Cardiac fibroblast (primary cell): ENCODE data around the gene SLC16A12.
A peak's percentile ranks its signal among the peaks of the same experiment; 100 is the strongest.

Source experiments
- DNase-seq, 2 donors: peaks; one replicate each; pipeline versions ENCODE4 v3.0.0 to v3.0.0-alpha.2; 2010; ENCODE audit warnings: low read depth in 2 of 2
- H3K4me3 ChIP-seq, 2 donors: replicated peaks in 1 of 2; 1 replicate in 1 of 2; 2 replicates in 1 of 2; pipeline ENCODE4 v1.5.1; 2011; ENCODE audit warnings: low read depth in 2 of 2, low read length in 2 of 2, mild to moderate bottlenecking in 2 of 2, moderate library complexity in 1 of 2
- CTCF ChIP-seq: IDR thresholded peaks from one replicate; pipeline ENCODE4 v1.5.1; 2011; ENCODE audit warnings: low read depth, mild to moderate bottlenecking, low read length, inconsistent platforms

The SLC16A12 gene

GRCh38 chr10:89518108-89518507 is 17.3 kb downstream of the SLC16A12 start:
- peak; percentile 41 to 43 for DNase-seq
- TF ChIP-seq CTCF = no peak
- no peak overlapping the region for H3K4me3 ChIP-seq

GRCh38 chr10:89516149-89516832 is 19.1 kb downstream of the SLC16A12 start:
- no peak for TF ChIP-seq CTCF
- H3K4me3 ChIP-seq = no peak overlapping the region
- DNase-seq = peak; percentile 93 to 98

DNA sequence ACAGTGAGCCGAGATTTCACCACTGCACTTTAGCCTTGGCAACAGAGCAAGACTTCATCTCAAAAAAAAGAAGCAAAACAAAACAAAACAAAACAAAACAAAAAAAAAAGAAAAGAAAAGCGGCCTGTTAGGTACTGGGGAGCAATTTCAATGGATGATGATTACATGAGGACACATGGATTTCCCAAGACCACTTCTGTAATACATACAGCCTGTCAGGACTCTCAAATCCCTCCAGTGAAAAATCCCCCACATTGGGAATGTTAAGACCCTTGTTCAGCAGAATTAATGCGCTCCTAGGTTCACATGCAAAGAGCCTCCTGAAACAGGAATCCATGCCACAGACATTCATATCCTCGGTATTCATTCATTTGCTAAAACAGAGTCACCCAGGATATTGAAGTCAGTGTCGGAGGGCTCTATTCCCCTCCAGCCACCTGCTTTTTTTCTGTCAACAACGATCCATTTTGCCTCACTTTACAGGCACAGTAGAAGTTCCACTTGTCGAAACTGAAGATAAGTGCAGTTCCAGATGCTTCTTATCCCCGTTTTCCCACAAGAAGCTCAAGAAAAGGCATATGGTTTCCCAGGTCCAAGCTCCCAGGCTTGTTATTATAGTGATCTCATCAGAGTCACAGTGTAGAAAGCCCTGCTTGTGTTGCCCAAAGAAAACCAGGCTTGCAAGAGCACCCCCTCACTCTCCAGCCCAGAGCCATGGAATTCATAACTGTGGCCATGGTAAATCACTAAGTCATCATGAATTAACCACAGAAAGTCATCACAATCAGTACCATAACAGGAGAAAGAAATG is 20.2 kb downstream of the SLC16A12 start:
- H3K4me3 ChIP-seq = peak overlapping the region in 1 of 2 donors; percentile 26
- DNase-seq = peak; percentile 90 to 99
- TF ChIP-seq CTCF = no peak

DNA sequence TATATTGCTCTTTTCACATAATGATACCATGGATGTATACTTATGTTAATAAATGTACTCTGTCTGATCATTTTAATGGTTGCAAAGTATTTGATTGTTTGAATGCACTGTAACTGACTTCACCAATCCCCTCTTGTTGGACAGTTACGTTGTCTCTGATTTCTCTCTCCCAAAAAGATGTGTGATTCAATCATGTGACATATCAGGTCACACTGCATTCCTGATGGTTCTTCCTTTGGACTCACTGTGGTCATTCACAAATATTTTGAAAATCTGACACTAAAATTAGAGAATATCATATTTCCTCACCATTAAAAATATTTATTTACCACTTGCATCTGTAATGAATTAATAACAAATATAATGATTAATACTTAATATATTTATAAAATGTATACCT is 22.2 kb downstream of the SLC16A12 start:
- H3K4me3 ChIP-seq = no peak overlapping the region
- no peak for TF ChIP-seq CTCF
- no peak for DNase-seq

- TF ChIP-seq CTCF = no peak
These were observed 29.6 kb downstream of the SLC16A12 start for GRCh38 chr10:89505640-89506275.

GRCh38 chr10:89504691-89505090 is 30.7 kb downstream of the SLC16A12 start:
- TF ChIP-seq CTCF = no peak
- no peak for DNase-seq
- H3K4me3 ChIP-seq = no peak overlapping the region

More at GRCh38 chr10:89505640-89506275, 29.6 kb downstream of the SLC16A12 start:
- no peak for DNase-seq
- no peak overlapping the region for H3K4me3 ChIP-seq
